Stimulated activated CD4-positive, alpha-beta T cell treated with anti-CD3 and anti-CD28 coated beads, Interleukin-12 subunit alpha, Interleukin-12 subunit beta, amount 100 ng/mL, for 48 hours (primary cell): ENCODE measurements around the gene LINGO3.
"Not testable (repeated sequence)": the region's sequence is repeated elsewhere in the genome, so short reads cannot be mapped to it uniquely, and the experiment has no call there.

Experiments
- DNase-seq, 3 donors: peaks; one replicate each; pipeline ENCODE4 v3.0.0-alpha.2; 2020; ENCODE audit warnings: low read depth in 2 of 3, low spot score in 1 of 3

The LINGO3 gene, protein sequence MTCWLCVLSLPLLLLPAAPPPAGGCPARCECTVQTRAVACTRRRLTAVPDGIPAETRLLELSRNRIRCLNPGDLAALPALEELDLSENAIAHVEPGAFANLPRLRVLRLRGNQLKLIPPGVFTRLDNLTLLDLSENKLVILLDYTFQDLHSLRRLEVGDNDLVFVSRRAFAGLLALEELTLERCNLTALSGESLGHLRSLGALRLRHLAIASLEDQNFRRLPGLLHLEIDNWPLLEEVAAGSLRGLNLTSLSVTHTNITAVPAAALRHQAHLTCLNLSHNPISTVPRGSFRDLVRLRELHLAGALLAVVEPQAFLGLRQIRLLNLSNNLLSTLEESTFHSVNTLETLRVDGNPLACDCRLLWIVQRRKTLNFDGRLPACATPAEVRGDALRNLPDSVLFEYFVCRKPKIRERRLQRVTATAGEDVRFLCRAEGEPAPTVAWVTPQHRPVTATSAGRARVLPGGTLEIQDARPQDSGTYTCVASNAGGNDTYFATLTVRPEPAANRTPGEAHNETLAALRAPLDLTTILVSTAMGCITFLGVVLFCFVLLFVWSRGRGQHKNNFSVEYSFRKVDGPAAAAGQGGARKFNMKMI

DNA sequence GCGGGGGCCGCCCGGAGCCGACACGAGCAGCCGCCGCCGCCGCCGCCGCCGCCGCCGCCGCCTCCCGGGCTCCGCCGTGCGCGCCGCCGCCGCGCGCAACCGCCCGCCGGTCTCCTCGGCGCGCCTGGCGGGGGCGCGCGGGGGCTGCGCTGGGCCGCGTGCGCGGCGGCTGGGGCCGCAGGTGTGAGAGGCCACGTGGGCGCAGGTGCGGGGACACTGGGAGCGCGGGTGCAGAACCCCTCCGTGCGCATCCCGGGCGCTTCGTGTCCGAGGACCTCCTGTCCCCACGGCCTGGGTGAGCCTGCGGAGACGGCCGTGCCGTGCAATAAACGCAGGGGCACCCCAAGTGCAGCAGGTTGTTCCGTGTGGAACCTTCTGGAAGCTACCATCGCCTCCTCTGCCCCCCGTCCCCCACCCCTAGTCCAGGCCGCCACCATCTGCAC, at the start of gene LINGO3:
Gene LINGO3, minus strand, starts transcription at position 41 of the 443 bp plus-strand sequence. CDS start 16,378 bp downstream, outside the sequence.
- DNase-seq, result no peak

DNA sequence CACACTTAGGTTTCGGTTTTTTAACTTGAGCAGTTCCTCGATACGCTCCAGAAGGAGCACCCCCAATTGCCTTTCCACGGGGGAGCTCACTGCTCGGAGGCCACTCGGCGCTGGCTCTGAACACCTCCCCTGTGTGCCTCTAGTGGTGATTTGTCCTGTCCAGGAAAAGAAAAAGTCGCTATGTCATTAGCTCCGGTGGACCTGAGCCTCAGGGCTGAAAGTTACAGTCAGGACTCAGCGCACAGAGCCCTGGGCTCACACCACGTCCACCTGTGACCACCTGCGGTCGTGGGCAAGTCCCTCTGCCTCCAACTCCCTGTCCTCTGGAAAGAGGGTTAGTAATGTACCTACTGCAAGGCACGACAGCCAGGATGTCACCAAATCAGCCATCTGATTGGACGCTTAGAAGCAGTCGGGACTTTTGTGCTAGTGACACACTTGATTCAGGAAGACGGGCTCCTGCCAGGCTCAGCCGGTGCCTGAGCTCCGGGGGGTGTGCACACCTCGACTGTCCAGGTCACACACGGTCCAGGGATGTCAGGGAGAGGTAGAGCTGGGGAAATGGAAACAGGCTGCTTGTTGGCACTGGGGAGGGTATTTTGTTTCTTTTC, 48.2 kb upstream of the LINGO3 start:
- no peak for DNase-seq

DNA sequence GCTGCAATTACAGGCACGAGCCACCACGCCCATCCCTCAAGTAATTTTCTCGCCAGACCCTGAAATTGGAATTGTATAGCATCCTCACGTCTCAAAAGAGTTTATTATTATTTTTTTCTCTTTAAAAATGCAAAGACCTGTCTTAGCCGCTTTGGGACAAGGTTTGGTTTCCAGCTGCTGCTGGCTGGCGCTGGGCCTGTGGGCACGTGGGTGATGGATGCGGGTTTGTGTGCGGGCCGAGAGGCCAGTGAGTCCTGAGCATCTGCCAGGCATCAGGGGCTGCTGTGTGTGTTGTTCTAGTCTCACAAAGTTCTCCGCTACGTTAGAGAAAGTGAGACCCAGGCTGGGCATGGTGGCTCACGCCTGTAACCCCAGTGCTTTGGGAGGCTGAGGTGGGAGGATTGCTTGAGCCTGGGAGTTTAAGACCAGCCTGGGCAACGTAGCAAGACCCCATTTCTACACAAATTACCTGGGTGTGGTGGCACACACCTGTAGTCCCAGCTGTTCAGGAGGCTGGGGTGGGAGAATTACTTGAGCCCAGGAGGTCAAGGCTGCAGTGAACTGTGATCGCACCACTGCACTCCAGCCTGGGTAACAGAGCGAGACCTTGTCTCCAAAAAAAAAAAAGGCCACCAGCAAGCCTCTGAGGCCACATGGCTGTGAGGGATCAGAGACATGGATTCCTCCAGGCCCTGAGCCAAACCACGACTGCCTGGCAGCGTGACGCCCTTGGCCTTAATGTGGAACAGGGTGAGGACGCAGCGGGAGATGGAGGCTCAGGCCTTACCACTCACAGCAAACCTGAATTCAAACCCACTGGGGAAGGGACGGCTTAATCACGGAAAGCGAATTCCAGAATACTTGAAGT, 47.4 kb upstream of the LINGO3 start:
- DNase-seq, result no peak

DNA sequence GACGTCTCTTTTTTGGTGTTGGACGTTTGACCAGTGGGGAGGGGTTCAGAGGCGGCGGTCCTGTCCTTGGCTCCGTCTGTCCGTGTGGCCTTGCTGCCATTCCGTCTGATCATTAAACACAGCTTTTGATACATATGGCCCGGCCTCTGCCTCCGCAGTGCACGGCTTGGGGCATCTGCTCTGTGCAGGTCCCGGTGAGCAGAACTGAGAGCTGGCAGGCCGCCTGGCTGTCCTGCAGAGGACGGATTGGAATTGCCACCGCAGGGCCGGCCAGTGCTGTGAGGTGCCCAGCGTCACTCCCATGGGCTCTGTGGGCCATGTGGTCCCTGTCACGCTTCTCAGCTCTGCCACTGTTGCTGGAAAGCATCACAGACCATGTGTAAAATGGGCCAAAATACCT, 46.7 kb upstream of the LINGO3 start:
- DNase-seq, result no peak

DNA sequence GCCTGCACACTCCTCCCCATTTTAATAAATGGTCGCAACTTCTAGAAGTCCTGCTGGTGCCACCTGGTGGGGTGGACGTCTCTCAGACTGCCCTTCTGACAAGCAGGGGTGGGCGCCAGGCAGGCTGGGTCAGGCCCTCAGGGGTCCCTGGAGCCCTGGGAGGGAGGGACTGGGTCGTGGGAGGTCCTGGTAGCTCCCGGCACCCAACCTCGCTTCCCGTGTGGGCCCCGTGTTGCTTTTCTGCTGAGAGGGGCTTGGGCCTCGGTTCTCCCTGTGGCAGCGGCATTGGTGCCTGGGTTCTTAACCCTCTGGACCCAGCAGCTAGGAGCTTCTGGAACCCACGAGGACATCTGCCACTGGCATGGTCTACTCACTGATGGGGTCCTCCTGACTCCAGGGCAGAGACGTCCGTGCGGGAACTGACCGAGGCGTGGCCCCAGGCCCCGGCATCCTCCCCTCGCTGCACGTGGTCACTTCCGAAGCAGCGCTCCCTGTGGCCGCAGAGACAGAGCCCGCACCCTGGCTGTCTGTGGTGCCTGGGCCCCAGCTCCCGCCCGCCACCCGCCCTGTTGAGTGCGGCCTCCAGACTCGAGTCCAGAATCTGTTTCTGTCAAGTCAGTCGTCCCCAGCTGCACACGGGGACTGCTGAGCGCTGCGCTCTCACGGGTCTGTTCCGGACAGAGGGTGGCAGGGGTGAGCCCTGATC, 46.1 kb upstream of the LINGO3 start:
- no peak for DNase-seq

DNA sequence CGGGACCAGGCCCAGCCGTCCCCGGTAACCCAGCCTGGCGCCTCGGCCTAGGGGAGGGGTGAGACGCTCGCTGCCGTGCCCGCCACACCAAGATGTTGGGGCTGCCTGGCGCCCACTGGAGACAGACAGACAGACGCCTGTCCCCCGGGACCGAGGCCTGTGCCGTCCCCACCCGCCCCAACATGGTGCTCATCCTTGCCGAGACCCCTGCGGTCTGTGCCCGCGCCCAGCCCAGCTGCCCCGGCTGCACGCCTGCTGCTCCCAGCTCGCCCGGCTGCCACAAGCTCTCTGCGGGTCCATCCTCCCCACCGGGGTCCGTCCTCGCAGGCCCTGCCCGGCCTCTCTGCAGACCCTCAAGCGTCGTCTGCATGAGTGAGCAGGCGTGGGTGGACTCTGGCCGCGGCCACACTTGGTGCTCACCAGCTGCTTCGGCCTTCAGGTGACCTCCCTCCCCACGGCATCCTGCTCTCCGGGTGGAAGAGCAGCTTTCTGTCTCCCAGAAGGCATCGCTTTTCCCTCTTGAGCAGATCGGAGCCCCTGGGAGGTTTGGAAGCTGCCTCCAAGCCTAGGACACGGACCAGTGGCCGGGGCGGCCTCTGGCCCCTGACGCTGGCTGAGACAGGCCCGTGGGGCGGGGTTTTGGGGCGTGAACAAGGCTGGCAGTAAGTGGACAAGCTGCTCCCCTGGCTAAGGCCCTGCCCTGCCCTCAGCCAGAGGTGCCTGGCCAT, 45.4 kb upstream of the LINGO3 start:
- DNase-seq, result no peak

DNA sequence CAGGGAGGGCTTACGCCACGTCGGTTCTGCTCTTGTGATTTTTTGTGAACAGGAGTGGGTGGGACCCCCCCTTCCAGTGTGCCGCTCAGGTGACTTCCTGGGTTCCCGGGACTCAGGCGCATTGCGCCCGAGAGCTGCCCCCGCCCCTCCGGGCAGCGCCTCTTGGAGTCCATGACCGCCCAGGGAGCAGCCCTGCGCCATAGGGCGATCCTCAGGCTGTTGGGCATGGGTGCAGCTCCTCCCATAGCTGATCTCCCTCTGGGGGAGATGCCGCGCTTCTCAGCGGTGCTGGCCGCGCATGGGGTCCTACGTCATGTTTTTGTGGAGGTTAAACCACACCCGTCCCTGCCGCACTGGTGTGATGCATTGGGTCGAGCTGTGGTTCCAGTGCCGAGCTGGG, 44.2 kb upstream of the LINGO3 start:
- DNase-seq, result no peak

DNA sequence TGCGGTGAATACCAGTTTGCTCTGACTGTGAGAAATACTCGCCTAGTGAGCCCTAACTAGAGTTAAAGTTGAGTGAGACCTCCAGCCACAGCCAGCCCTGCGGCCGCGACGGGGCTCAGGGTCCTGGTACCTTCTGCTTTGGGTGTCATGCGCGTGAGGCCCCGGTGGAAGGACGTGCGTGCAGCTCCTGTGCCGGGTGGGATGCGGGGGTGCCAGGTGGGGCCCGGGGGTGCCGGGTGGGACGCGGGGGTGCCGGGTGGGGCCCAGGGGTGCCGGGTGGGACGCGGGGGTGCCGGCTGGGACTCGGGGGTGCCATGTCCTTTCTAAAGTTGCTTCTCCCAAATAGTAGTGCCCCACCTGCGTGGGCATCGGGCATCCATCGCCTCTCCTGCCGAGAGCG, 43.6 kb upstream of the LINGO3 start:
- no peak for DNase-seq

DNA sequence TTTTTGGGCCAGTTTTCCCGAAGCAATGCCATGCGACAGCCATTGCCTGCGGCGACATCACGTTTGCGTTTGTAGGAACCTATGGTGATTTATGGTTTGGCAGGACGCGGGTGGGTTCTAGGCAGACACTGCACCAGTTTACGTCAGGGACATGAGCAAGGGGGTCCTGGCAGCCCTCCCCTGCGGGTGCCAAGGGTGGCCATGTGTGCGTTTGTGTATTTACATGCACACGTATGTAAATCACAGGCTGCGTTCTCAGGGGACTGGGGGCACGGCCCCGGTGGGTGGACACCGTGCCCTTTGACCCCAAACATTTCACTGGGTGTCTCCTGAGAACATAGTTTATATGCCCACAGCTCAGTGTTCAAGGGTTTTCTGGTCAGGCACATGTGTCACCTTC, 42.7 kb upstream of the LINGO3 start:
- DNase-seq, result no peak

DNA sequence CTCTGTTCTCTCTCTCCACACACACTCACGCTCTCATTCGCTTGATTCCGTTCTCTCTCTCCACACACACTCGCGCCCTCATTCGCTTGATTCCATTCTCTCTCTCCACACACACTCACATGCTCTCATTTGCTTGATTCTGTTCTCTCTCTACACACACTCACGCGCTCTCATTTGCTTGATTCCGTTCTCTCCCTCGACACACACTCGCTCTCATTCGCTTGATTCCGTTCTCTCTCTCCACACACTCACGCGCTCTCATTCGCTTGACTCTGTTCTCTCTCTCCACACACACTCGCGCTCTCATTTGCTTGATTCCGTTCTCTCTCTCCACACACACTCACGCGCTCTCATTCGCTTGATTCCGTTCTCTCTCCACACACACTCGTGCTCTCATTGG, 41.9 kb upstream of the LINGO3 start:
- not testable (repeated sequence) for DNase-seq

DNA sequence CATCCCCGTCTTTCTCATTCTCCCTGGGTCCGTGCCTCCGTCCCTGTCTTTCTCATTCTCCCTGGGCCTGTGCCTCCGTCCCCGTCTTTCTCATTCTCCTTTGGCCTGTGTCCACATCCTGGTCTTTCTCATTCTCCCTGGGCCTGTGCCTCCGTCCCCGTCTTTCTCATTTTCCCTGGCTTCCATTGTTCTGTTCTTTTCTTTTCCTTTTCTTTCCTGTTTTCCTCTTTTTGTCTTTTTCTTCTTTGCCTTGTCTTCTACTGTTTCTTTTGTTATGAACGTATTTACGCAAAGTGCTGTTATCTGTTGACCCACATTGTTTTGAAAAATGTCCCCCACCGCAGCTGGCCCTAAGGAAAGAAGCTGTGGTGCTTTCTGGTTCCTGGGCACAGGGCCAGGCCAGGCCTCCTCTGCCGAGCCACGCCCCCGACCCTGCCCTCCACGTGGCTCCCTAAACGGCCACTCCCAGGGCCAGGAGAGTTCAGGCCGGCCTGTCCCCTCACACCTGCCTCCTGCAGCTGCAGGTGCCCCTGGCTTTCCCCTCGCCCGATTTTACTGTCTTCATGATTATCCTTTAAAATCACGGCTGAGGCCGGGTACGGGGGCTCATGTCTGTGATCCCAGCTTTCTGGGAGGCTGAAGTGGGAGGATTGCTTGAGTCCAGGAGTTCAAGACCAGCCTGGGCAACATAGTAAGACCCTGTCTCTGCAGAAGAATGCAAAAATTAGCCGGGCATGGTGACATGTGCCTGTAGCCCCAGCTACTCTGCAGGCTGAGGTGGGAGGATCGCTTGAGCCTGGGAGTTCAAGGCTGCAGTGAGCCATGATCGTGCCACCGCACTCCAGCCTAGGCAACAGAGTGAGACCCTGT, 38.1 kb upstream of the LINGO3 start:
- no peak for DNase-seq

DNA sequence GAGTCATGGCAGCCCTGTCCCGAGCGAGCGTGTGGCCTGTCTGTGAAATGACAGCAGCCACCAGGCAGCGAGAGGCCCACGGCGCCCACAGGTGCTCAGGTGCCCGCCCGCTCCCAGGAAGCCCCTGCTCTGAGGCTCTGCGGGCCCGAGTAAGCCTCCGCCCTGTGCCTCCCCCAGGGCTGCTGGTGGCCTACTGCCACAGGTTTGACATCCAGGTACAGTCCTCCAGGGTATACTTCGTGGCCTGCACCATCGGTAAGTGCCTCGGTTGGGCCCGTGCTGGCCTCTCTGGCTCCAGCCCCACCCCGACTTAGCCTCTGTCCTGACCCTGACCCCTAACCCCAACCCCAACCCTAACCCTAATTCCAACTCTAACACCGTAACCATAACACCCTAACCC, 37.1 kb upstream of the LINGO3 start:
- no peak for DNase-seq

DNA sequence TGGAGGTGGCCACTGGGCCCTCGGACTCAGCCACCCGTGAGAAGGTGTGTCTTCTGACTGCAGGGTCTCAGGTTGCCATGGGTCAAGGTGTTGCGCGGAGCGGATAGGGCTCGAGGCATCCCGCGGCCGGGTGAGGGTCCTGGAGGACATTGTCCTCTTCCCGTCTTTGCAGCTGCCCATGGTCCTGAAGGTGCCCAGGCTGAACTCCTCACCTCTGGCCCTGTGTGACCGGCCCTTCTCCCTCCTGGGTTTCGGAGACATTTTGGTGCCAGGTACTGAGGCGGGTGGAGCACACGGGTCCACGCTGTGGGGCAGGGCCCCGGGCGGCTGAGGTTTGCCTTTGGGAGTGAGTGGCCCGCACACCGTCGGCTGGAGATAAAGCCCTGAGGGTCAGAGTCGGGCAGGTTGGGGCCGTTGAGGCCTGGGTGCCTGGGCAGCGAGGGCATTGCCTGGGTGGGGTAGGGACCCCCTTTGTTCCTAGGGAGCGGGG, 36.5 kb upstream of the LINGO3 start:
- DNase-seq, result no peak

DNA sequence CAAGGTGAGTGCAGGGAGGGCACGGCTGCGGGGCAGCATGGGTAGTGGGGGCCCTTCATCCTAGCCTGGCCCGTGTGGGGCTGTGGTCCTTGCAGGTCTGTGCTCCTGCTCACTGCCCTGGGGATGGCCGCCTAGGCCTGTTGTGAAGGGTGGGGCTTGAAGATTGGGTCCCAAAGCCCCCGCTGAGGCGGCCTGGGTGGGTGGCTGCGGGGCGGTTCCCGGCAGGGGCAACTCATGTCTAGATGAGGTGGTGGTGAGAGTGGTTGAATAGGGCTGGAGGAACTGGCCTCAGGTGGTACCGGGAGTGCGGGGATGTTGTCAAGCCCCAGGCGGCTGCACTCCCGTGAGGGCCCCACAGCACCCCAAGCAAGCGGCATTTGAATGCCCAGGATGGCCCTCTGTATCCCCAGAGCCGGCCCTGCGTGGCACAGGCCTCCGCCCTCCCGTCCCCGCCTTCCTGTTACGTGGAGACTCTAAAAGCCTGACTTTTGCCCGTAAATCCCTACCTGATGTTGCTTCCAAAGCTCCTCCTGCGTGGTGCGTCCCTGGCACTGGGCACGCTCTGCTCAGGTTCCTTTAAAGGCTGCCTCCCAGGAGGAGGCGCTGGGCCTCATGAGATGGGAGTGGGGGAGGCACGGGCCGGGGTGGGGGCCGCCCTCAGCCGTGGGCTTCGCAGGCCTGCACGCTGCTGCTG, 35.5 kb upstream of the LINGO3 start:
- DNase-seq, result no peak

DNA sequence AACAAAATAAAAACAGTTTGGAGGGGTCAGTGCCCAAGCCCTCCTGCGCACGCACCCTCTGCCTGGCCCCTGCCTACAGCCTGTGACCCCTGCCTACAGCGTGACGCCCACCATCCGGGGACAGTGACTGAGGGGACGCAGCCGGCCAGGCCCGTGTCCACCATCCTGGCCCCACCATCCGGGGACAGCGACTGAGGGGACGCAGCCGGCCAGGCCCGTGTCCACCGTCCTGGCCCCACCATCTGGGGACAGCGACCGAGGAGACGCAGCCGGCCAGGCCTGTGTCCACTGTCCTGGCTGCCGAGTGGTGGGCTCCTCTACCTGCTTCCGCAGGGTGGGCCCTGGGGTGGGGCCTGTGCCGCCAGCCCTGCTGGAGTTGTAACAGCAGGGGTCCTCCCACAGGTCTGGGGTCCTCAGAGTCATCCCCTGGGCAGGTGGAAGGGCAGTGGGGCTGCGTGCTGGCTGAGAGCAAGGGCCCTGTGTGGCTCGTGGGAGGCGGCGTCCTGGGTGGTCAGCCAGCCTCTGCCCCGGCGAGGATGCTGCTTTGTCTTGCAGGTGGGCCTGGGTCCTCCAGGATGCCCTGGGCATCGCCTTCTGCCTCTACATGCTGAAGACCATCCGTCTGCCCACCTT, 34.8 kb upstream of the LINGO3 start:
- no peak for DNase-seq

DNA sequence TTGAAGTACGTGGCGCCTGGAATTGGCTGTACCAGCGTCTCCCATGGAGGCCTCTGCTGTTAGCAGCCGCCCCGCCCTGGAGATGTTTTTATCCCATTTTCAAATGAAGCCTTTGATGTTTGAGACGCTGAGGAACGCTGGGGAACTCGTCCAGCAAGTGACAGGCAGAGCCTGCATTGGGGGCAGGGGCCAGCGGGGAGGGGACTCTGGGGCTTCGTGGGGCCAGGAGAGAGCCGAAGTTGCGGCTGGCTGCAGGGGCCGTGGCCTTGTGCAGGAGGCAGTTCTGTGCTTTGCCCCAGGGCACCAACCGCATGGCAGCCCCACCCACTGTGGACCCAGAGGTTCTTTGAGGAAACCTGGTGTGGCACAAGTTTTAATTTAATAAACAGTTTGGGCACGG, 34.0 kb upstream of the LINGO3 start:
- no peak for DNase-seq

DNA sequence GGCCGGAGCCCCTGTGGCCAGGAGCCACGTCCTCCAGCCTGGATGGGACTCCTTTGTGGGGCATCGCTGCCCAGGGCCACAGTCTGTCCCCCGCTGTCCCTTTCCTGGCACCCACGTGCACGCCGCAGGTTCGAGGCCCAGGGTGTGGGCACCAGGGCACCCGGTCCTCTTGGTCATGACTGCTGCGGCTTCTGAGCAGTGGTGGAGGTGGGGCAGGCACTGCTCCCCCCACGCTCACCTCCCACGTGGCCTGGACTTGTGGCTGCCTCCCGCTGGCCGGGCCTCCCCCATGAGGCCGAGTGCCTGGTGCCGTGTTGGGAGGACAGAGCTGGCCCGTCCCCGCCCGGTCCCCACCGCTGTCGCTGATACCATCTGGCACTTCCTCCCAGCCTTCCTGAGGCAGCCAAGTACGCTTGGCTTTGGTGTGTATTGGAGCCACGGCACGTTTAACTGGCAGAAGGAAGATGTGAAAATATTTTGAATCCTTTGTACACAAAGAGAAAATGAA, 33.3 kb upstream of the LINGO3 start:
- DNase-seq, result no peak
